ENCODE data around the gene NAV2.

NAV2 gene

GRCh38 chr11:19812096-19812495 lies 99.5 kb downstream of the NAV2 start:
- DNase-seq: no peak

DNA sequence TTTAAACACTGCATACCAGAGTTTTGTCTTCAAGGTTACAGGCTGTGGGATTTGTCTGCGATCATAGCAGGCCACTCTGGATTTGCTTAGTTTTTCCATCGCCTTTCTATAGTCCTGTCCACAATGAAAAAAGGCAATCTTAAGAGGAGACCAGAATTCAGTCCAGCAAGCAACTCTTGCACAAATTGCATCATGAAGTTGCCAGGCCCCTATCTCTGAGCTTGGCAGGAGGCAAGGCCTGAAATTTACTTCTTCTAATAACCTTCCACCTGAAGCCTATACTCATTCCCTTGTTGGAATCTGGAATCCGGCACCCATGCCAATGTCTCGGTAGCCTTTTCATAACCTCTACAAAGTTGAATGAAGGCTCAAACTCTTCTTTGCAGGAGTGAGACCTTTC lies 100.1 kb downstream of the NAV2 start:
- no peak for DNase-seq

- DNase-seq: no peak
These were observed 100.7 kb downstream of the NAV2 start for GRCh38 chr11:19813158-19813879.

GRCh38 chr11:19814421-19814820 lies 101.8 kb downstream of the NAV2 start:
- DNase-seq: no peak

DNA sequence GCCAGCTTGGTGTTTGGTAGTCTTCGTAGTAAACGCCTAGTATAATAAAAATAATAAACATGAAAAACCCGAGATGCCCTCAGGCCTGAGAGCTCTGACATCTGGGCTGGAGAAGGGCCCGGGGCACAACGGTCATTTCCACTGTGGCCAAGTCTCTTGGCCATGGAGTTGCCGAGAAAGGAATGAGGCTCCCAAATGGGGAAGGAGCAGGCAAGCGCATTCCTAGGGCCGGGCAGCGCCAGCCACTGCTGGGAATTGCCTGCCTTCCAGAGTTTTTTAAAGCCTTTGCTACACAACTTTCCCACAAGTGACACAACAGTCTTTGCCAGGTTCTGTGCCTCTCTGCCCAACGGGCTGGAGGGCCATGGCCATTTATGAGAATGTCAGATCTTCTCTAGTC lies 103.4 kb downstream of the NAV2 start:
- no peak for DNase-seq

- no peak for DNase-seq
These were observed 104.2 kb downstream of the NAV2 start for GRCh38 chr11:19816817-19817216.

- no peak for DNase-seq
These were observed 104.7 kb downstream of the NAV2 start for GRCh38 chr11:19817265-19817851.

DNA sequence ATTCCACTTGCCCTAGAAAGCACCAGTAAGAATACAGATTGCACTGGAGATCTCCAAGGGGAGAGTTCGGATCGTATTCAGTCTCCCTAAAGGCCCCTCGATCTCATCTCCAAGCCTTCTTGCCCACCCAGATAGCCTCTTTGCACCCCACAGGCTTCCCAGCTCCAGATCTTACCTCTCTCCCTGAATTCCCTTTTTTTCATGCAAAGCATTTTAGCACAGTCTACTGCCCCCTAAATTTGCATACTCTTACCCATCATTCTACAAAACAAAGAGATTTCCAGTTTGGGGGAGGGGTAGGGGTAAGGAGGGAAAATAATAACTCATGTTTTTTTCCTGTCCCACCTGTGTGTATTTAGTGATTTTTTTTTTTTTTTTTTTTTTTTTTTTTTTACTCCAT lies 105.2 kb downstream of the NAV2 start:
- no peak for DNase-seq

DNA sequence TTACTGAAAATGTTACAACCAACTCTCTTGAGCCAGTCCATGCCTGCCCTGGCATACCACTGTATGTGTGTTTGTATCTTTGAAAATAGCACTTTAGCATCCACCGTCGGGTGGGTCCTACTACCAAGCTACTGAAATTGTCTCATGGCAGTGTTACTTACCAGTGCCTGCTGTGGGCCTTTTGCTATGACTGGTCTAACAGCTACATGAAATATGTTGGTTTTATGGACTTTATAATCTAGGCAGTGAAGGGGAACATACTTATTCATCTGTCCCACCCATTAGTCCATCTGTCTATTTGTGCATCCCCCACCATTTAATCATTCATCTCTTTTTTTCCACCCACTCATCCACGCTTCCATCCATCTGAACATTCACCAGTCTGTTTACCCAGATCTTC lies 106.0 kb downstream of the NAV2 start:
- no peak for DNase-seq

- DNase-seq: no peak
These were observed 106.5 kb downstream of the NAV2 start for GRCh38 chr11:19819148-19819547.

- DNase-seq: no peak
These were observed 107.5 kb downstream of the NAV2 start for GRCh38 chr11:19820100-19820499.

GRCh38 chr11:19821412-19821875 lies 108.8 kb downstream of the NAV2 start:
- no peak for DNase-seq

- no peak for DNase-seq
These were observed 109.4 kb downstream of the NAV2 start for GRCh38 chr11:19821993-19822392.

DNA sequence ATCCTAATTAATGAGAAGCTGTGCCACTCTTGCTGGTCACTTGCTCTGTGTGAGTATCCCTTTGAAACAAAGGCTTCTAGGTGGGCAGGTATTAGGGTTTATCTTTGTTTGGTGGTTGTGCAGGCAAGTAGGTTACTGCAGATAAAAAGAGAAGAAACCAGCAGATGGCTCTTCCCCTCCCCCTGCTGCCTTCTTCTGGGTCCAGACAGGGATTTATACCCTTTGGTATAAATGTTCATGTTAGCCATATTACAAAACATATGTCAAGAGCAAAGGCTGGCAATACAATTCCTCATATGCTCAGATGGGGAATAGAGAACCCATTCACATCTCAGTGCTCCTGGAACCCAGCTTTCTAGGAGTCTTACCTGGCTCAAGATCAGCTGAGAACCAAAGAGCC lies 109.9 kb downstream of the NAV2 start:
- no peak for DNase-seq

DNA sequence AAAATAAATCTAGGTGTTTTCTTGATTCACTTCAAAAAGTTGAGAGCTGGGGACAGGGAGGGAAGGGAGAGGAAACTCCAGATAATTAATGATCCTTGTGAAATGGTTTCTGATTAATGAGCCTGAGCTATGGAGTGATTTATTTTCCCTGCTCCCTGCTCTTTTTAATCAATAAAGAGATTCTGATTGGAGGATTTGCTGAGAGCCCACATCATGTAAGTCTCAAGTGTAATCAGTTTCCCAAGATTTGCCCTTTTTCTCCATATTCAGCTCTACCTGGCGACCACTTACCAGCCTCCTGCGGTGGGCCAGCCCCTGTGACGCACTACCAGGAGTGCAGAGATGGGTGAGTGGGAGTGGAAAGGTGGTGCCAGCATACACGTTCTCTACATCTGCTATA lies 114.0 kb downstream of the NAV2 start:
- DNase-seq: no peak

- DNase-seq: no peak
These were observed 114.9 kb downstream of the NAV2 start for GRCh38 chr11:19827399-19828135.

- no peak for DNase-seq
These were observed 115.9 kb downstream of the NAV2 start for GRCh38 chr11:19828382-19829108.

DNA sequence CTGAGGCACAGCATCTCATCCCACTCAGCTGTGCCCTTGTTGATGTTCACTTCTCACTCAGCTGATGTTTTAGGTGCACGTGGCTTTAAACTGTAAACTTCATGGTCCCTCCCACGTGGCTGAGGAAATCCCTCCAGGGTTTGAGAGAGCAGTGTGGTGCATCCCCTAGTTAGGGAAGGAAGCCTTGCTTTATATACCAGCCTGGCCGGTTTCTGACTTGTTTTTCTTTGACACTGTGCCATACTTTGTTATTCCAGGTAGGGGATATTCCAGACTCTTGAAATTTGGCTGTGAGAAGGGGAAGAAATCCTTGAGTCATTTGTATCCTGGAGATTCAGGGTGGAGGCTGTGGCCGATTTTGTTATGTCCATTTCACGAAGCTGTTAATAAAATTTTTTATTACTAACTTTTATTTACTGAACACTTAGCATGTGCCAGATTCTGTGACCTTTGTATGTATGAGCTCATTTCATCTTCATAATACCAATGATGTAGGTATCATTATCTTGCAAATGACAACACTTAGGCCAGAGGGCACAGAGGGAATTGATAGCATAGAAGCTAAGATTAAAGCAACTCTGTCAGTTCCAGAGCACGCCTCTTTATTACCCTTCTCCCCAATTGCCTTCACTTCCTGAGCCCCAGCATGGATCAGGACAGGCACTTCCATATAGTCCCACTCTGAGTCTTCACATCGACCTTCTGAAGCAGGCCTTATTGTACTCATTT lies 116.6 kb downstream of the NAV2 start:
- no peak for DNase-seq

GRCh38 chr11:19832086-19832750 lies 119.6 kb downstream of the NAV2 start:
- no peak for DNase-seq

DNA sequence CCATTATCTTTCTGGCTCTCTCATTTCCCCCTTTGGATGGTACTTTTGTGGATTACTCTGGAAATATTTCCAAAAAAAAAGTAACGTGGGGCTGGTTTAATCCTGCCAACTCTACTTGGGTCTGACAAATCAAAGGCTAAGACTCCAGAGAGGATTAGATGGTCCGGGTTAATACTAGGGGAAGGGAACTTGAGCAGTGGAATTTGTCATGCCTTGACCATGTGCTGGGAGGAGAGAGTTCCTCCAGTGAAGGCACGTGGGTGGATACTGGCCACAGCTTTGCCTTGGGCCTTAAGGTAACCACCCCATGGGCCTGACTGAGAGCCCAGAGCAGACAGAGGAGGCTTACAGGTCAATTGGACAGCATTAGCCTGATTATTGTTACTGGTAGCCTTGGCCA lies 120.3 kb downstream of the NAV2 start:
- DNase-seq: no peak

- no peak for DNase-seq
These were observed 122.1 kb downstream of the NAV2 start for GRCh38 chr11:19834771-19835170.

GRCh38 chr11:19836666-19837065 lies 124.0 kb downstream of the NAV2 start:
- DNase-seq: no peak
